Right lobe of liver (tissue), 6 donors: ENCODE data around the gene ZBTB7B. TPM values are rescaled to one million over a fixed set of nuclear protein-coding genes. Genes with fewer than 3 reads are reported as not detected.

Experiments
- ATAC-seq, 4 donors: fragments of 200-7000 bp; cut with Tn5 transposase; one replicate each; pipeline ENCODE4 v1.9.1; 2020; ENCODE audit warnings: mild to moderate bottlenecking in 4 of 4, moderate library complexity in 4 of 4
- DNase-seq, 3 donors: peaks; one replicate each; pipeline ENCODE4 v3.0.0-alpha.2; 2020
- H3K27ac ChIP-seq, 3 donors: fragments of 200-600 bp; one replicate each; pipeline ENCODE4 v1.8.0; 2022
- H3K27me3 ChIP-seq, 2 donors: fragments of 200-600 bp; one replicate each; pipeline ENCODE4 v1.8.0; 2022
- H3K36me3 ChIP-seq, 4 donors: fragments of 200-600 bp; sonication (generic) in 1 of 4; one replicate each; pipeline versions ENCODE4 v1.5.1 to v1.8.0; 2017 to 2022; ENCODE audit warnings: control low read depth in 1 of 4
- H3K4me1 ChIP-seq, 4 donors: fragments of 200-600 bp; sonication (generic) in 1 of 4; one replicate each; pipeline versions ENCODE4 v1.5.1 to v1.8.0; 2017 to 2022; ENCODE audit warnings: control low read depth in 1 of 4
- H3K4me3 ChIP-seq, 3 donors: fragments of 200-600 bp; one replicate each; pipeline ENCODE4 v1.8.0; 2022
- H3K9me3 ChIP-seq, 4 donors: fragments of 200-600 bp; sonication (generic) in 1 of 4; one replicate each; pipeline versions ENCODE4 v1.5.1 to v1.8.0; 2017 to 2022; ENCODE audit warnings: control low read depth in 1 of 4
- CTCF ChIP-seq, 4 donors: fragments of 200-600 bp in 3 of 4; fragments of 450-650 bp in 1 of 4; IDR thresholded peaks; one replicate each; pipeline versions ENCODE4 v1.5.1 to v1.8.0; 2016 to 2022; ENCODE audit warnings: antibody characterized with exemption in 4 of 4, mild to moderate bottlenecking in 2 of 4
- POLR2A ChIP-seq: fragments of 450-650 bp; IDR thresholded peaks from one replicate; pipeline ENCODE4 v1.6.1; 2017; ENCODE audit warnings: antibody characterized with exemption, mild to moderate bottlenecking
- WGBS: methylation state at CpG from one replicate; pipeline ENCODE4 v1.1.6; 2018; ENCODE audit warnings: low coverage, low lambda C conversion rate; ENCODE audit not compliant: insufficient coverage; ENCODE audit errors: missing lambda C conversion rate; 5-methylcytosine and 5-hydroxymethylcytosine counted together
- intact Hi-C, 2 donors: fragments of 100-400 bp; cut with DNase I; formaldehyde crosslinking; loops; one replicate each; pipeline versions ENCODE4 v1.11.2 to v1.14.1; 2022
- total RNA-seq, 6 experiments: library from RNA; depleted of rRNA in 2 of 6; stranded (reverse); fragments of >200 nt in 2 of 6; fragmentation: NEBNext Ultra II Directional in 3 of 6; extraction: Animal tissue kit (Norgen Biotek cat#: 25700) in 3 of 6; gene quantifications; one replicate each; pipeline versions ENCODE4 v1.1.0 to v1.2.4, GENCODE V29; 2016 to 2023
- donor health status: DM: no; HTN: yes; CAD: no.
- donor health status: DM: no; HTN: no; CAD: no.
- donor health status: DM: no; HTN: no; CAD: no.
- donor health status: DM: no; HTN: yes; CAD: no.
- donor health status: DM: no; HTN: yes; CAD: no.

Gene ZBTB7B
- total RNA-seq, 6 experiments from 2014 or later: 35.0 to 83.8 (median 38.8) TPM

DNA sequence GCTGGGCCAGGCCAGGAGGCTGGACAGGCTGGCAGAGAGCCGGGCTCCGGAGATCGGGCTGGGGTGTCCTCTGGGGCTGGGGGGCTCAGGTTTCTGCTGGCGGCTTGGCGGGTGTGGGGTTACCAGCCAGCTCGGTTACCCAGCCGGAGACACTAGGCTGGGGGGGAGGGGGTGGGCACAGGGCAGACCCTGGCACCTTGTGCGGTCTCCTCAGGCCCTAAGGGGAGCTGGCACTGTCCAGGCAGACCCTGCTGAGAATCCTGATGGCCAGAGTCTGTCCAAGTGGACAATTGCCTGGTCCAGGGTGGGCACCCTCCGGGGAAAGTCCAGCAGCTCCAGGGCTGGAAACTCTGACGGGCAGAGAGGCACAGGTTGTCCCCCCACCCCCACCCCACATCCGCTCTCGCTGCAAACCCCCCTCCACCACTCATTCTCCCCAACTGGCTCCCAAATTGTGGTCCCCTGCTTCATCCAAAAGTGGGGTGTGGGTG lies 6.7 kb downstream of the ZBTB7B start:
- intact Hi-C loops: no loop called here
- peaks cover 0 to 87% (median 33%) of the 10 kb centered on the region in 4 donors for H3K4me1 ChIP-seq
- peaks cover 0 to 6% (median 4%) of the 10 kb centered on the region in 4 donors for H3K36me3 ChIP-seq

DNA sequence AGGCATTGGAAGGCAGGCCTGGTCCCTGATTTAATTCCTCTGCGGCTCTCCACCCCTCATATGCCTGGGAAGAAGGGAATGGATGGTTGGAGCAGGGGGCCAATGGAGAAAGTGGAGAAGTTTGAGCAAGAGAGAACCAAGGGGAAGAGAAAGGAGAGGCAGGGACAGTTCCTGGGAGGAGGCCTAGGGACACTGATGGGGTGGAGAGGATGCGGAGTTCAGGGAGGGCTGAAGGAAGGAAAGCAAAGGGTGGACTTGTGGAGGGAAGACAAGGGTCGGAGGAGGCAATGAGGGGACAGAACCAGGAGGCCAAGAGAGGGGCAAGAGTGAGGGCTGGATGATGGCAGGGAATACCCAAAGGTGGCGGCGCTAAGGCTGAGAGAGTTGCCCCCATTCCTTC lies 7.1 kb downstream of the ZBTB7B start:
- H3K4me3 ChIP-seq: no peak overlapping the region
- no peaks in the 10 kb centered on the region for H3K9me3 ChIP-seq
- DNase-seq (peak in 1 of 3 donors; percentile 8), ATAC-seq (no peak)
- TF ChIP-seq CTCF (IDR thresholded peaks at IDR 0.05) (no peak), POLR2A (no peak)
- intact Hi-C loops: no loop called here
- peaks cover 0 to 82% (median 31%) of the 10 kb centered on the region in 4 donors for H3K4me1 ChIP-seq
- peak overlapping the region in 1 of 3 donors; percentile 21 for H3K27ac ChIP-seq
- H3K27me3 ChIP-seq: no peaks in the 10 kb centered on the region
- H3K36me3 ChIP-seq: peaks cover 0 to 9% (median 6%) of the 10 kb centered on the region in 4 donors
- WGBS: 82% methylated on average over 5 of the region's 5 CpGs

More for the DNA sequence above, 6.7 kb downstream of the ZBTB7B start:
- WGBS: no CpG with 5 or more reads among the region's 12 CpGs
- Histone ChIP-seq H3K4me3 (no peak overlapping the region), H3K27ac (peak overlapping the region; percentile 16 to 95 (median 16)), H3K9me3 (no peaks in the 10 kb centered on the region), H3K27me3 (no peaks in the 10 kb centered on the region)
- ATAC-seq (no peak), DNase-seq (peak in 1 of 3 donors; percentile 24)
- TF ChIP-seq POLR2A: no peak

- no peaks in the 10 kb centered on the region for H3K9me3 ChIP-seq
- H3K36me3 ChIP-seq: peaks cover 0 to 12% (median 8%) of the 10 kb centered on the region in 4 donors
- no peak for TF ChIP-seq CTCF (IDR thresholded peaks at IDR 0.05)
- no peak for TF ChIP-seq POLR2A
- intact Hi-C loops: no loop called here
- 45% methylated on average over 5 of the region's 11 CpGs for WGBS
- peaks cover 0 to 76% (median 26%) of the 10 kb centered on the region in 4 donors for H3K4me1 ChIP-seq
- no peaks in the 10 kb centered on the region for H3K27me3 ChIP-seq
- ATAC-seq (no peak), DNase-seq (peak in 1 of 3 donors; percentile 23)
- no peak overlapping the region for H3K27ac ChIP-seq
- no peak overlapping the region for H3K4me3 ChIP-seq
Observed at GRCh38 chr1:155010211-155010918, 7.8 kb downstream of the ZBTB7B start.

DNA sequence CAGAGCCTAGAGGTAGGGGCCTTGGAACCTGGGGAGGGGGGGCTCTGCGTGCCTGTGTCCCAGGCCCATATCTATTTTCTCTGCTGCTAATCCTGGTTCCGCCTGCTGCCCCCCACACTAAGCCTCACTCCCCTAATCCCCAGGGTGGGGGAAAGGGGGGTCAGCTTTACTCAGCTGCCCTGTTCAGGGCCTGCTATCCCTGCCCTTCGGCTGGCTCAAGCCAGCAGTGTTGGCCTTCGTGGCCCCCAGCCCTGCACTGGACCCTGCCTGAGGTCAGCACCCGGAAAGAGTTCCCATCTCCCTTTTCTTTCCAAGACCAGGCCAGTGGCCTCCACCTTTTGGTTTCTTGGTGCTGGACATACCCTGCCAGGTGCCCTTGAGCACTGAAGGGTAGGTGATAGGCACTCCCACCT lies 8.4 kb downstream of the ZBTB7B start:
- WGBS: no CpG with 5 or more reads among the region's 5 CpGs
- H3K27ac ChIP-seq: no peak overlapping the region
- H3K27me3 ChIP-seq: no peaks in the 10 kb centered on the region
- H3K9me3 ChIP-seq: no peaks in the 10 kb centered on the region
- no peak overlapping the region for H3K4me3 ChIP-seq
- DNase-seq: peak in 1 of 3 donors; percentile 15
- peaks cover 0 to 70% (median 23%) of the 10 kb centered on the region in 4 donors for H3K4me1 ChIP-seq
- TF ChIP-seq CTCF (IDR thresholded peaks at IDR 0.05) (no peak), POLR2A (no peak)
- no peak for ATAC-seq
- intact Hi-C loops: no loop called here
- peaks cover 0 to 18% (median 8%) of the 10 kb centered on the region in 4 donors for H3K36me3 ChIP-seq

GRCh38 chr1:155011437-155012025 lies 8.9 kb downstream of the ZBTB7B start:
- no peaks in the 10 kb centered on the region for H3K9me3 ChIP-seq
- ATAC-seq: peak in 1 of 4 donors; percentile 1

More at GRCh38 chr1:155011437-155012025, 8.9 kb downstream of the ZBTB7B start:
- Histone ChIP-seq H3K4me1 (peaks cover 0 to 65% (median 21%) of the 10 kb centered on the region in 4 donors), H3K36me3 (peaks cover 0 to 21% (median 10%) of the 10 kb centered on the region in 4 donors), H3K27ac (no peak overlapping the region), H3K4me3 (no peak overlapping the region), H3K27me3 (no peaks in the 10 kb centered on the region)
- peak in 1 of 3 donors; percentile 21 for DNase-seq
- intact Hi-C loops: no loop called here
- TF ChIP-seq CTCF (IDR thresholded peaks at IDR 0.05) (no peak), POLR2A (no peak)
- WGBS: 63% methylated on average over 2 of the region's 6 CpGs
